8988T (cell line): ENCODE data around the gene PRL.

Experiments used
- DNase-seq: peaks from one replicate; pipeline ENCODE4 v3.0.0; 2011

PRL gene

DNA sequence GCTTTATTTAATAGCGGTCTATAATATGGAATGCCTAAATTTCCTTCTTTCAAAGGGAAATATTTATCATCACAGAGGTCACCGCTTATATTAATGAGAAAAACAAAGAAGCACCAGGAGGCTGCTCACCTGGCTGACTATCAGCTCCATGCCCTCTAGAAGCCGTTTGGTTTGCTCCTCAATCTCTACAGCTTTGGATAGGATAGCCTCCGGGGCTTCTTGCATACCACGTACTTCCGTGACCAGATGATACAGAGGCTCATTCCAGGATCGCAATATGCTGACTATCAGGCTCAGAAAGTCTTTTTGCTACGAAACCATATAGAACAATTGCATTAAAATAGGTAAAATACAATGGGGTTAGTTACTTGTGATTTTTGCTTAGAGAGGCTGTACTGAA is 6.8 kb downstream of the PRL start:
- no peak for DNase-seq

DNA sequence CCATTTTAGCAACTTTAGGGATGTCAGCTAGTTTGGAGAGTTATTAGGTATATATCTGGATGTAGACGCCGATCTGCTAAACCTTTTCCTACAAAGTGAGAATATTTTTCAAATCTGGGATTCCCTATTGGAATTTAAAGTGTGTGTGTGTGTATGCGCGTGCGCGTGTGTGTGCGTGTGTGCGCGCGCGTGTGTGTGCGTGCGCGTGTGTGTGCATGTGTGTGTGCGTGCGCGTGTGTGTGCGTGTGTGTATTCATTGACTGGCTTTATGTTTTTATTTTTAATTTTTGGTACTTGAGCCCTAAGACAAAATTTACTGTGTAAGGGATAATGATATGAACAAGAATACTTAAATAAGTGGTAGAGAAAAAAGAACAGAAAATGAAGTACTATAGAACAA is 8.1 kb downstream of the PRL start:
- no peak for DNase-seq

DNA sequence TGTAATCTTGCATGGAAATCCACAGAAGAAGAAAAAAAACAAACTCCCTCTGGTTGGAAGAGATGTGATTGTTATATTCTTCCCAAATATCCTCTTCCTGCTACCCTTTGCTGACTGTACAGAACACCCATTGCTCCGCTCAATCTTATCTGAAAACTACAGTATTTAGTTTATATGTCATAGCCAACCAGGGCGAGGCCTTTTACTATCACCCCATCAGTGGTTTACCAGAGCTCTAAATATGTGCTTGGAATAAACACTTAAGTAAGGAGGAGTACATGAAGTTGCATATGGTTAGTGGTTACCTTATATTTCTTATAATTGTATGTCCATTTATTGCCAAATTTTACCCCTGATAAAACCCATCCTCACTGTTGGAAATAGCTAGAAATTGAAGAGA is 12.2 kb downstream of the PRL start:
- no peak for DNase-seq

DNA sequence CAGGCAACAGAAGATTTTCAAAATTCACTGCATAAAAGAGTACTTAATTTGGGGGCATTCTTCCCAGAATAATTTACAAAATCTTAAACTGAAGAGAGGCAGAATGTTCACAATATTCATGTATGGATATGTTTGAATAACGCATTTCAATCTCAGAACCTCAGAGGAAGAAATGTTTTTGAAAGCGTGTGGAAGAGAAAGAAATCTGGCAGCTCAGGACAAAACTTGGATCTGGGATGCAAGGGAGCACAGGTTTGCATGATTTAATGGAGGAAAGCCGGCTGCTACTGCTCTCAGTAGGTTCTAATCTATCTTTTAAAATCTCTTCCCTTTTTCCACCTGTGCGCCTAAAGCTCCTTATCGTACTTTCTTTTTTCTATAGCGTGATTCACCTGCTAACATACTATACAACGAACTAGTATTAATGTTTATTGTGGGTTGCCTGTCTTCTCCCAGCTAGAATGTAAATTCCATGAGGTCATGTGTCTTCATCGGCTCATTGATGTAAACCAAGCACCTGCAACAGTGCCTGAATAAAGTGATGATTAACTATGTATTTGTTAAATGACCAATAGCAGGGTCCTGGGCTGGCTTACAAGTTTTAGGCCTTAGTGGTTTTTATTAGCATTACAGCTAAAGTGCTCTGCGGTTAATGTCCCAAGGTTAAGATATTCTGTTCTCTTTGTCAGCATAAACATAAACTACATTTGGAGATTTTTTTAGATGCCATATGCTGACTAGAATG is 15.3 kb downstream of the PRL start:
- no peak for DNase-seq

DNA sequence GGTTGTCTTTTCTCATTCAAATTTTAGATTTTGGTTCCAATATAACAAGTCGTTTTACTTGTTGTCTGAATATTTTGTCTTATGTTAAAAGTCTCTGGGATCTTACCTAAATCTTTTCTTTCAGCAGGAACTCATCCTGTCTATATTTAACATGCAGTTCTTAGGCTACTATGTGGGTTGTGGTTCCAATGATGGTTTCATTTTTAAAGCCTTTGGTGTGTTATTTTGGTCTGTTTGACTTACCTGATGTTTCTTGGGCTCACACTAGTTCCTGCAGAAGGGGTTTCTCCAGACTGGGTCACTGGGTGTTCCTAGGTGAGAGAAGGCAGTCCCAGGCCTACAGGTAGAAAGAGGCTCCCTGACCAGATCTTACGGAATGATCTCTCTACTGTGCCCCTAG is 17.4 kb downstream of the PRL start:
- no peak for DNase-seq

DNA sequence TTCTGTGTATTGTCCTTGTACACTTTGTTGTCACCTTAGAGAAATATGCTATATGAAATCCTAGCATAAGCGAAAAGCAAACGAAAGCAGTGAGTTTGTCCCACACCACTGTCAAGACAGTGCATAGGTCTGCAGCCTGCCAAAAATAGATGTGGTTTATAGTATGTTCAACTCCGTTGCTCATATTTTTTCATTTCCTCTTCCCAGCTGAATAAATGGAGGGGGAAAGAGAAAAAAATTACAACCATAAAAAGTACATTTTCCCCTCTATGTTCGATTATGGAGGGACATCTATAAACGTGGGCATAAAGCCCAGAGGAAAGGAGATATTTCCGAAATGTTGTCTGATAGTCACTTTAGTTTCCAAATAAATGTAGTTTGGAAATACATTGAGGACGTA is 25.8 kb downstream of the PRL start:
- DNase-seq, result no peak

DNA sequence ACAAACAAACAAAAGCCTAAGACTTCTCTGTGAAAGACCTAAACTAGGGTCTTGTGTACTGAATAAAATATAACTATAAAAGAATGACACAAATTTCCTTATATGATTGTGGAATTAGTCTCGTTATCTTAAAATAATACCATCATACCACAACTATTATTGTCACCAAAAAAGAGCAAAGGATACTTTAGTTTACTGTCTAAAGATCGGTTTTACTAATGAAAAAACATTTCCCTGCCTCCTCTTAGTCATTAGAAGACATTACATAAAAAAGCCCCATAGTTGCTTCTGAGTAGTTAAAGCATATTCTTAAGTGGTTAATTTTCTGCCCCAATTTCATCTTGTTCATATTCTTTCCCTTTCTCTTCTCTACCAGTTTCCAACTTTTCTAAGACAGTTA is 33.1 kb downstream of the PRL start:
- no peak for DNase-seq

DNA sequence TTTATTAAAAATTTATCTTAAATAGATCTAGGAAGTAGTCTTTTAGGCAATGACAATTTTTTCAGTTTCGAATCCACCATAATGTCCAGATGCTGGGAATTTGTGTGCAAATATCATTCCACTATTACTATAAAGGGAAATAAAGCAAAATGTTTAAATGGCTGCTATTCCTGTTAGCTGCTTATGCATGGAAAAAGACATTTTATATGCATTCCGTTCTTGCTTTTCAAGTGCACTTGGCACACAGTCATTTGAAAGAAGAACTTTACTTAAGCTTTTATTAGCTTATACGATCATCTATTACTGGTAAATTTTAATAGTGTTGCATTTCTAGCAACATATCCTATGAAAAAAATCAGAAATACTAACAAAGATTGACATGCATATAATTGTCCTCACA is 42.0 kb downstream of the PRL start:
- DNase-seq, result no peak

DNA sequence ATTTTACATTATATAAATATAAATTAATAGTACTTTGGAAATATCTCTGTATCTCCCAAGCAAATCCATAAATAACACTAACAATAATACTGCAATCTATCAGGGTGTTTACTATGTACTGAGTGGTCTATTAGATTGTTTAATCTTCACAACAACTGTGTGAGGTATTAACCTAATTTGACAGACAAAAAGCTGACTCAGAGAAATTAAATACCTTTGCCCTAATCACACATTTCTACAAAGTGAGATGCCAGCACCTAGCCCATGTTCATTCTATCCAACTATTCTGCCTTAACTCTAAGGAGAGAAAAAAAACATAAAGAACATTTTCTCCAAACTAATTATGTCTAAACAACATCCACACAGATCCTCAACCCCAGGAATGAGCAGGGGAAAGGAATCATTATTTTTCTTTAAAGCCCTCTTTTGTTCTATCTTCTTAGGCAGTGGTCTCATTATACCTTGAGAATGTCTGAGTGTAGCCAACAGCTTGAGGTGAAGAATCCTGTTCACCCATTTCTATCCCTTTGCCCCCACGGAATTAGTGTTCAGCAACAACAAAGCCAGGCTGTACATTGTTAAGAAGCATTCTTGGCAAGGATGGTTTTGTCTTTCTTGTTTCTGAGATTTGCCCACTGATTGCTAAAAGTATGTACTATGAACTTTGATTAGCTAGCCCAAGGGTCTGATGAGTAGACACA is 42.7 kb downstream of the PRL start:
- DNase-seq, result no peak

DNA sequence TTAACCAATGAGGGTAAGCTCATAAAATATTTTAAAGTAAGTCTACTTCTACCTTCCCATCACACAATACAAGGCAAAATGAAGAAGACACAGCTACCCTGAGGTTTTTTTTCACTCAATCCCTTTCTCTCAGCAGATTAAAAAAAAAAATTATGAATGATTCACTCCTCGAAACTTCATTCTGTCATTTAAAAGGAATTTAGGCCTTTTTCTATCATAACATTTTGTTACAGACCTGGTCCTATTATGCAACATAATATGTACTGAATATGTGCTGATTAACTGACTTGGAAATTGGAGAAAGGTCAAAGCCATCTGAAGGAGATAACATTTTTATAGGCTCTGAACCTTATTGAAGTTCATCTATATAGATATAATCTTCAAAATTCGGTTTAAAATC is 45.5 kb downstream of the PRL start:
- DNase-seq, result no peak

DNA sequence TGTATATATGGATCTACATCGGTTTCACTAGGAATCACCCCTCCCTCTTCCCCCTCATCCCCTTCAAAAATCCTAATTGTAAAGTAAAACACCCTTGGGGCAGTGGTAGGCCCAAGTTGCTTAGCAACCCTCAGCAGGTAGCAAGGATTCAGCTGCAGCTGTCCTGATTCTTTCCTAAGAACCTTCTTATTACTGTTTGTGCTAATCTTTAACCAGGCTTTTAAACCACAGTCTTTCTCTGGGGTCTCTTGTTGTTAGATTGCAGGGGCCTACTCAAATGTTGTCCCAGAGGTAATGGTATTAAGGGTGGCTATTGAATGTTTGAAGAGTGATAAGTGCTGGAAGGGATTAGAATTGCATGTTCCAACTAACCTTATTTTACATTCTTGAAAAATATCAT is 46.4 kb downstream of the PRL start:
- no peak for DNase-seq

DNA sequence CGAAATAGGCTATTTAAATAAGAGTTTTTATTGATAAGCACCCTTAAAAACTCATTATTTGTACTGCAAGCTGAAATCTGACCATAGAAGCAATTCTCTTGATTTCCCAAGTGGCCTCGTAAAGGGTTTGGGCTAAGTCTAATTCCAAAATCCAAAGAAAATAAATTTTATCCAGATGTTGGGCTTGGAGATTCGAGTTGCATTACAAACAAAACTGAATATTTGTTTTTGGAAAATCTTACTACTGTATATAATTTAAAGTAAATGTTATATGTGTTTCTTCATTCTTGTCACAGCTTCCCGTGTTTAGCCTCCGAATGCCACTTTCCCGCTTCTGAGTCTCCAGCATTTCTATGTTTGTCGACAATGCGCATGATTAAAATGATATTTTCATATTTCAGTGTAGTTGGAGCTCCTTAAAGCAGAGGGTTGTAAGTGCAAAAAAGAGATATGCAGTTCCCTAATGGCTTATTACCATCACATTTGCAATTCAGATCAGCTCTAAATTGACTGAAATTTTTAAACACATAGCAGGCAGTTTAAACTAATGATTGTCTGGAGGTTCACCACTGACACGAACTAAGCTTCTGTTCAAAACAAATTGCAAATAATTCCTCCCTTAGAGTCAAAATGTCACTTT is 47.0 kb downstream of the PRL start:
- no peak for DNase-seq

DNA sequence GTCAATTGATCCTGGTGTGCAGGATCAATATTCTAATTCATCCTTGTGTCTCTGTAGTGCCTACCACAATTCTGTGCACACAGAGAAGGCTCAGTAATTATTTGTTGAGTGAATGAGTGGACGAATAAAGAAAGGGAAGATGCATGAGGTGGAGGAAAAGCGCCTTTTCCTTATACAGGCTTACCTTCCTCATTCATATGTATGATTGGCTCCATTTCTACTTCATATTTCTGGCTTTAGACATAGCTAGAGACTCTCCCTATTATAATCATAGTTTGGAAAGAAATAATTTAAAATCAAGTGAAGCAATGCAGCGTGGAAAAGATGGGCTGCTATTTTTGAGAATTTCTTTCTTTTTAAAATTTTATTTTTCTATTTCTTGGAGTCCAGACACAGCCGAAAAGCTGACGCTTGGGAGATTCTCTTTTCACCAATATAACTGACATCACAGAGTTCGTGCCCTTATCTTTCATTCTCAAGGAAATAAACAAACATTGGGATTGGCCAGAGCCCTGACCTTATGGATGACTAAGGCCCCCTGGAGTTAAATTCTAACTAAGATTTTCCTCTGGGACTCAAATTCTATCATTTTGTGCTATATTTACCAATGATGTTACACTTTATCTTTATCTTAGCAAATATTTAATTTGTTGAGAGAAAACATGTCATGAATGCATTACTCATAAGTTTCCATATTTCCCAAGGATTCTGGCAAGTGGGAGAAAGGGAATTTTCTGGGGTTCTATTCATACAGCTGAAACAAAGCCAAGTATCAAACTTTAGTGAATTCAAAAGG is 48.1 kb downstream of the PRL start:
- DNase-seq, result no peak

DNA sequence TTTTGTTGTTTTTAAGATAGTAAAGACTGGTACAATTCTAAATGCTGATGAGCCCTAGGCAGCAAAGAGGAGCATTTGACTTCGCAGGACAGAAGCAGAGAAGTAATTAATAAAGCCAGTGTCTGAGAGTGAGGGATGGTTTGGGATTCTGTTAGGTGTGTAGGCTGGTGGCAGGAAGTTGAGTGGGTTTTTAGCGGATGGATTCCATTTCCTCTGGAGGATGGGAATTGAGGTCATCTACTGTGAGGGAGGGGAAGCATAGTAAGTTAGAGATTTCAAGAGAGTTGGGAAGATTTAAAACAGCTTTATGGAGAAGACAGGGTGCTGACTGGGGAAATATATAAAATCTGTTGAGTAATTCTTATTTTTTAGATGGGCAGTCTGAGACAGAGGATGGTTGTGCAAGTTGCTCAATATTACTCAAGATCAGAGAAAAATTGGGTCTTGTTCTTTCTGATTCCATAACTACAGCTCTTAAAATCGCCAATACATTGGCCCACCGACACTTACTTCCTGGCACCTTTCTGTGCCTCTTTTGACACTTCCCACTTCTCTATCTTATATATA is 48.8 kb downstream of the PRL start:
- DNase-seq, result no peak

DNA sequence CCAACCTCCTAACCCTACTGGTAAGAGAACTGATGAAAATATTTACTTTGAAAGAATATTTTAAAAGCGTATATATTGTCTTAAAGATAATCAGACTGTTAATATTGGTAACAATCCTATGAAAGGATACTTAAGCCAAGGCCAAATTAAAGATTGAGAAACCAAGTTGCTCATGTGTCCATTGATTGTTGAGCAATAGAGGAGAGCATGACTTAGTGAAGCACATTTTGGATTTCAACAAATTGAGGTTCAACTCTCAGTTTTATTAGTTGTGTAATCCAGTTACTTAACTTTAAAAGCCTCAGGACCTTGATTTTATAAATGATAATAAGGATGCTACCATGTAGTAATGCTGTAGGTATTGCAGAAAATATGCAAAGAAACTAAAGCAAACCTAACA is 56.8 kb downstream of the PRL start:
- no peak for DNase-seq

DNA sequence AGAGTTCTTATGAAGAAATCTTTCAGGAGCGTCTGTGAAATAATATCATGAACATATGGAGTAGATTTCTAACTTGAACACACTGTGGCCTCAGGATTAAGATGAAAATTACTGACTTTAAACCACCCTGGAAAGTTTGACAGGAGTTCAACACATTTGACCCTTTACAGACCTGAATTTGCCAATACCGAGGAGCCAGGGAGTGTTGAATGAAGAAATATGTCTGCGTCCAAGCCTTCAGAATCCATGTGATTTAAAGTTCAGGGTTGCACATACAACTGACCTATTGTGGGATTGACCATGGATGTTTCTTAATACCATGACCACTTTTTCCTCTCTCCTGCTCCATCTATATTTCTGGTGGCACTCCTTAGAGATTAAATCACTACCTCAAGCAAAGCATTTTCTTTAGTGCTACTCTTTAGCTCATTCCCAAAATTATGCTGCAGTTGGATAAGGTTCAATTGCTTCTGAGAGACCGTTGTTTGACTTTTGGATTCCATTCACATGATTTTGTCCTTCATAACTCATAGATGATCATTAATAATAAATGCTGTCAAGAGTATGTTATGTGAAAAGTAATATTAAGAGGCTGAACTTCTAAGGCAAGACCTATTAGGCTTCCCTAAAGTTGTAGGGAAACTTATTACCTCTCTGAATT is 57.4 kb downstream of the PRL start:
- DNase-seq, result no peak

DNA sequence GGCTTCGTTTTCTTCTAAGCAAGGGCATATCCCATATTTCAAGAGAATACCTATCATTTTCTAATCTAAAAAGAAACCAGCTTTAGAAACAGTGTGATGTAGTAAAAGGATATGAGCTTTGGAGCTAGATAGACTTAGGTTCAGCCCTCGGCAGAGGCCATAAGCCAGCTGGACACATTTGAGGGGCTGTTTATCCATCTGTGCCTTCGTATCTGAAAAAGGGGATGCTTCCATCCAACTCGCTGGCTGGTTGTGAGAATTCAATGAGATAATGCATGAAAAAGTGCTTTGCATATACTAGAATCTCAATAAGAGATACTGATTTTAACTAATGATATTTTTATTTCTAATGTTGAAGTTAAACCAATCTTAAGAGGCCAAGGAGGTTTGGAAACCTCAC is 58.0 kb downstream of the PRL start:
- DNase-seq, result no peak

DNA sequence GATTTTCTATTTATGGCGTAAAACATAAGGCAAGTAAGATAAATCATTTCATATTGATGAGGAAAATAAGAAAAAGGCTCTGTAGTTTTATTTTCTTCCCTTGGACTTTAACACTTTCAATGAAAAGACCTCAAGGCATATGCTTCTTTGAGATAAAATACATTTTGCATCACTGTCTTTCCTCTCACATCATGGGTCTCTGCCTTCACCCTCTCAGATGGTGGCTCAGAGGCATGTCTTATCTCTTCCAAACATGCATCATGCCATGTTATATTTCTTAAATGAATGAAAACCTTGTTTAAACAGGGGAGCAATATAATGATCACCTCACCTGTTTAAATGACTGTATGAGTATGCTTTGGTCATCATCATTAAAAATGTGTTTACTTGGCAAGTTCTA is 59.3 kb downstream of the PRL start:
- DNase-seq, result no peak
